NCI-H146 treated with DMSO at 0.1 percent for 48 hours (cell line): ENCODE data around the gene MAN2B1.
"Not testable (repeated sequence)": the region's sequence is repeated elsewhere in the genome, so short reads cannot be mapped to it uniquely, and the experiment has no call there.

ENCODE experiments used
- DNase-seq: peaks from one replicate; lab custom pipeline; 2025; ENCODE audit not compliant: unreplicated experiment; lab: John Stamatoyannopoulos, UW

MAN2B1 gene

GRCh38 chr19:12664406-12665280 is 1.9 kb downstream of the MAN2B1 start:
- DNase-seq = no peak

GRCh38 chr19:12660980-12661379 is 5.6 kb downstream of the MAN2B1 start:
- no peak for DNase-seq

- DNase-seq = no peak
These were observed 8.6 kb downstream of the MAN2B1 start for GRCh38 chr19:12657966-12658365.

- DNase-seq = no peak
These were observed 9.5 kb downstream of the MAN2B1 start for GRCh38 chr19:12656899-12657571.

- DNase-seq = no peak
These were observed 11.0 kb downstream of the MAN2B1 start for GRCh38 chr19:12655546-12655945.

- DNase-seq = no peak
These were observed 14.3 kb downstream of the MAN2B1 start for GRCh38 chr19:12652219-12652618.

- no peak for DNase-seq
These were observed 16.6 kb downstream of the MAN2B1 start for GRCh38 chr19:12649941-12650340.

- DNase-seq = peak; percentile 92
These were observed 18.5 kb downstream of the MAN2B1 start for GRCh38 chr19:12648088-12648487.

- peak; percentile 92 for DNase-seq
These were observed 19.0 kb downstream of the MAN2B1 start for GRCh38 chr19:12647490-12648071.

- DNase-seq = peak; percentile 68
These were observed 19.5 kb downstream of the MAN2B1 start for GRCh38 chr19:12647047-12647446.

- DNase-seq = no peak
These were observed 20.0 kb downstream of the MAN2B1 start for GRCh38 chr19:12646551-12646950.

- not testable (repeated sequence) for DNase-seq
These were observed 22.8 kb downstream of the MAN2B1 start for GRCh38 chr19:12643716-12644115.

GRCh38 chr19:12642506-12642905 is 24.0 kb downstream of the MAN2B1 start:
- DNase-seq = no peak

- DNase-seq = no peak
These were observed 25.1 kb downstream of the MAN2B1 start for GRCh38 chr19:12641456-12641855.

GRCh38 chr19:12639901-12640613 is 26.5 kb downstream of the MAN2B1 start:
- peak; percentile 88 for DNase-seq

- DNase-seq = no peak
These were observed 27.8 kb downstream of the MAN2B1 start for GRCh38 chr19:12638611-12639182.

- no peak for DNase-seq
These were observed 29.9 kb downstream of the MAN2B1 start for GRCh38 chr19:12636631-12637030.

- DNase-seq = no peak
These were observed 37.3 kb downstream of the MAN2B1 start for GRCh38 chr19:12629215-12629614.

- no peak for DNase-seq
These were observed 38.2 kb downstream of the MAN2B1 start for GRCh38 chr19:12628040-12629022.

GRCh38 chr19:12626958-12627357 is 39.6 kb downstream of the MAN2B1 start:
- DNase-seq = no peak
